Fibroblast of villous mesenchyme (primary cell): ENCODE data around the gene DIP2A. TPM values are rescaled to one million over a fixed set of nuclear protein-coding genes. Genes with fewer than 3 reads are reported as not detected.

ENCODE experiments used
- DNase-seq: peaks from one replicate; pipeline ENCODE4 v3.0.0-alpha.2; 2010; ENCODE audit warnings: low read depth
- H3K4me3 ChIP-seq: 2 replicates; pipeline ENCODE4 v1.5.1; 2011; ENCODE audit warnings: low read depth, mild to moderate bottlenecking, low read length
- total RNA-seq: library from RNA; depleted of rRNA; stranded (reverse); fragments of >200 nt; gene quantifications from 2 replicates; pipeline ENCODE4 v1.2.3, GENCODE V29; 2012
- TF ChIP-seq, protein P1 (sequence below): IDR thresholded peaks from 2 replicates; pipeline ENCODE4 v1.5.1; 2012; ENCODE audit warnings: low read depth, mild to moderate bottlenecking, low read length; ENCODE audit not compliant: insufficient read depth

The DIP2A gene
- total RNA-seq, 1 donor, result 32.0 TPM

DNA sequence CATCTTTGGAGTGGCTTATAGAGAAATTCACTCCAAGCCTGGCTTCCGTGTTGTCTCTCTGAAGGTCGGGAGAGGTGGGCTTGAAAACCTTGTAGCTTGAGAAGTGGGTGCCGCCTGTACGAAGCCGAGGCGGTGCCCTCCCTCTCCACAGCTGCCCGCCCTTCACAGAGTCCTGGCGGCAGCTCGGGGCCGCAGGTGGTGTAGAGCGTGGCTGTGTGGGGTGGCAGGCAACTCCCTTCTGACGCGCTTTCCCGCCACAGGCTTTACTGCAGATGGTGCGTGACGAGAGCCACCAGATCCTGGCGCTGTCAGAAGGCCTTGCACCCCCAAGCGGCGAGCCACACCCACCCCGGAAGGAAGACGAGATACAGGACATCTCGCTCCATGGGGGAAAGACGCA, 33.1 kb upstream of the DIP2A start:
- no peak overlapping the region for H3K4me3 ChIP-seq
- DNase-seq, result no peak
- TF ChIP-seq, protein P1, sequence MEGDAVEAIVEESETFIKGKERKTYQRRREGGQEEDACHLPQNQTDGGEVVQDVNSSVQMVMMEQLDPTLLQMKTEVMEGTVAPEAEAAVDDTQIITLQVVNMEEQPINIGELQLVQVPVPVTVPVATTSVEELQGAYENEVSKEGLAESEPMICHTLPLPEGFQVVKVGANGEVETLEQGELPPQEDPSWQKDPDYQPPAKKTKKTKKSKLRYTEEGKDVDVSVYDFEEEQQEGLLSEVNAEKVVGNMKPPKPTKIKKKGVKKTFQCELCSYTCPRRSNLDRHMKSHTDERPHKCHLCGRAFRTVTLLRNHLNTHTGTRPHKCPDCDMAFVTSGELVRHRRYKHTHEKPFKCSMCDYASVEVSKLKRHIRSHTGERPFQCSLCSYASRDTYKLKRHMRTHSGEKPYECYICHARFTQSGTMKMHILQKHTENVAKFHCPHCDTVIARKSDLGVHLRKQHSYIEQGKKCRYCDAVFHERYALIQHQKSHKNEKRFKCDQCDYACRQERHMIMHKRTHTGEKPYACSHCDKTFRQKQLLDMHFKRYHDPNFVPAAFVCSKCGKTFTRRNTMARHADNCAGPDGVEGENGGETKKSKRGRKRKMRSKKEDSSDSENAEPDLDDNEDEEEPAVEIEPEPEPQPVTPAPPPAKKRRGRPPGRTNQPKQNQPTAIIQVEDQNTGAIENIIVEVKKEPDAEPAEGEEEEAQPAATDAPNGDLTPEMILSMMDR, result no peak

DNA sequence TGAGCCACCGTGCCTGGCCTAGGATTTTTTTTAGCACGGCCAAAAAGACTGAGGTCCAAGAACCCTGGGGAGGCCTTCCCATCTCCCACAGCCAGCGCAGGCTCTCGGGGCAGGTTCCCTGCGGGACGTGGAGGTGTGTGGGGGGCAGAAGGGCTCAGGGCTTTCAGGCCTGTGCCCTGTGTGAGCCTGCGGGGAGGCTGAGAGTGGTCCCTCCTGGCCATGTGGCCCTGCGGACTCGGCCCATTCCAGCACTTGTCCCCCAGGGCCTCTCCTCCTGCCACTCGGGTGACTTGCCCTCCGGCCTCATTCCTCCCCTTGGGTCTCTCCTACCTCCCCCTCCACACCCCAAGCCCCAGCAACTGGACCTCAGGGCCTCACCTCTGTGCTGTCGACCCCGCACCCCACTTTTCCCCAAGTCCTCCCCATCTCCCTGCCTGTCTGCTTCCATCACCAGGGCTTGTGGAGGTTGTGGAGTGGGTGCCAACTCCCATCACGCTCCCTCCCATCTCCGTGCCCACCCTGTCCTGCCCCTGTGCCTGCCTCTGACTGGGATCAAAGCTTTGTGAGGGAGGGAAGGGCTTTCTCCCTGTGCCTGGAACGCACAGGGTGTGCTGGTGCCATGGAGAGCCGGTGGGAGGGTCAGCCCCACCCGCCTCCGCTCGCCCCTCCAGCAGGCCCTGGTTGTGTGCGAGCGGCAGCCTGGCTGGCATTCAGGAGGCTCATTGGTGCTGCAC, 32.2 kb upstream of the DIP2A start:
- no peak overlapping the region for H3K4me3 ChIP-seq
- TF ChIP-seq, protein P1, result no peak
- no peak for DNase-seq

DNA sequence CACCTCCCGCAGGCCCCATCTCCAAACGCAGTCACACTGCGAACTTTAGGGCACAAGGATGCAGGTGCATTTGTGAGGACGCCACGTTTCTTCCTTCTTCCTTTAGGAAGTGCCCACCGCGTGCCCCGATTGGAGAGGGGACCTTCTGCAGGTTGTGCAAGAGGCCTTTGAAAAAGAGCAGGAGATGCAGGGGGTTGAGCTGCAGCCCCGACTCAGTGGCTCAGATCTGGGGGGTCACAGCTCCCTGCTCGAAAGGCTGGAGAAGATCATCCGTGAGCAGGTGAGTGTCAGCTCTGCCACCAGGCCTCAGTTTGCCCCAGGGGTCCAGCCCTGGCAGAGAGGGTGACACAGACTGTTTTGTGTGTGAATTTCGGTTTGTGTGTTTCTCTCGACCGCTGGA, 31.2 kb upstream of the DIP2A start:
- no peak overlapping the region for H3K4me3 ChIP-seq
- DNase-seq, result no peak
- TF ChIP-seq, protein P1, result no peak

DNA sequence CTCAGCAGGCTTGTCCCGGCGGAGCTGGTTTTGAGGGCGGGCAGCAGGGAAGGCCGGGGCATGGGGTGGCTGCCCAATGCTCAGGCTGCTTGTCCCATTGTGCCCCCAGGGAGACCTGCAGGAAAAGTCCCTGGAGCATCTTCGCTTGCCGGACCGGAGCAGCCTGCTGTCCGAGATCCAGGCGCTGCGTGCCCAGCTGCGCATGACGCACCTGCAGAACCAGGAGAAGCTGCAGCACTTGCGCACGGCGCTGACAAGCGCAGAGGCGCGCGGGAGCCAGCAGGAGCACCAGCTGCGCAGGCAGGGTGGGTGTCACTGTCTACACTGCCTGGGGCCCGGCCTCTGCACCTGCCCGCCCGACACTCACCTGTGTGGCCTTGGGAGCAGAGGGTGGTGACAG, 30.4 kb upstream of the DIP2A start:
- TF ChIP-seq, protein P1, result no peak
- no peak for DNase-seq
- no peak overlapping the region for H3K4me3 ChIP-seq

DNA sequence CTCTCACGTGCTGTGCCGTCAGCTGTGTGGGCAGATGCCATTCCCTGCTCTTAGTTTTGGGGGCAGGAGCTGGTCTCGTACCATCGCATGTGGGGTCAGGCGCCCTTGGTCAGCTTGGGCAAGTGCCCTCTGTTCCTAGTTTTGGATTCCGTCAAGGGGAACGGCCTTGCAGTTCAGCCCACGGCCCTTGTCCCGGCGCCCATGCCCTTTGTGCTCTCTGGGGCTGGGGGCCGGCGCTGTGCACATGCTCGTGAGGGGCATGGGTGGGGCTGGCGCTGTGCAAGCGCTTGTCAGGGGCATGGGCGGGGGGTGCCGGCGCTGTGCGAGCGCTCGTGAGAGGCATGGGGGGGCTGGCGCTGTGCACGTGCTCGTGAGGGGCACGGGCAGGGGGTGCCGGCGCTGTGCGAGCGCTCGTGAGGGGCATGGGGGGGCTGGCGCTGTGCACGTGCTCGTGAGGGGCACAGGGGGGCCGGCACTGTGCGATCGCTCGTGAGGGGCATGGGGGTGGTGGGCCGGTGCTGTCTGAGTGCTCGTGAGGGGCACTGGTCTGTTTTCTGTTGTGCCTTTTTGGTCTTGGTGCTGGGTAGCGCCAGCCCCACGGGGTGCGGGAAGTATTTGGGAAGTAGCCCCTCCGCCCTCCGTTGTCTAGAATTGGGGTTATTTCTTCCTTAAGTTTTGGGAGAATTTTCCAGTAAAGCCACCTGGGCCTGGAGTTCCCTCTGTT, 29.5 kb upstream of the DIP2A start:
- DNase-seq, result no peak
- H3K4me3 ChIP-seq, result no peak overlapping the region

DNA sequence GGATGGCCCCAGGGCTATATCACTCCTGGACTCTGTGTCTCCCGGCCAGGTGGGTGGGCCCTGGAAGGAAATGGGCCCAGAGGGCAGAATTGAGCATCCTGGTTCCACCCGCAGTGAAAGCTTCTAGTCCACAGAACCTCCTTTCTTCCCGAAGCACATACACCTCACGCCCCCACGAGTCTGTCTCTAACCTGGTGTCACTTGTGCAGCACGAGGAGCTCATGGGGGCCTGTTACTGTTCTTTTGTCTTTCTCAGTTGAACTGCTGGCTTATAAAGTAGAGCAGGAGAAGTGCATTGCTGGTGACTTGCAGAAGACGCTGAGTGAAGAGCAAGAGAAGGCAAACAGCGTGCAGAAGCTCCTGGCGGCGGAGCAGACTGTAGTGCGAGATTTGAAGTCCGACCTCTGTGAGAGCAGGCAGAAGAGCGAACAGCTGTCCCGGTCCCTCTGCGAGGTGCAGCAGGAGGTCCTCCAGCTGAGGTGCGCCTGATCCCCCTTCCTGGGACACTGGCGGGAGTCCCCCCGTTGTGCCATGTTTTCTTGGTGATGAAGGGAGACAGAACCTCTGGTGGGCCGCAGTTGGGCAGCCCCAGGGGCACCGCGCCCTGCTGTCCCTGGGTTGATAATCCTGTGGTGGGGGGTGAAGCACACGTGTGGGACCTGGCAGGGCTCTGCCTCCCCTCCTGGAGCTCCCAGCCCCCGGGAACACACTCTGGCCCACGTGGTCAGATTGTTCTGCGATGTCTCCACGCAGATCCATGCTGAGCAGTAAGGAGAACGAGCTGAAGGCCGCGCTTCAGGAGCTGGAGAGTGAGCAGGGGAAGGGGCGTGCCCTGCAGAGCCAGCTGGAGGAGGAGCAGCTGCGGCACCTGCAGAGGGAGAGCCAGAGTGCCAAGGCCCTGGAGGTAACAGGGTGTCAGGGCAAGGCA, 28.7 kb upstream of the DIP2A start:
- TF ChIP-seq, protein P1, result no peak
- DNase-seq, result no peak
- no peak overlapping the region for H3K4me3 ChIP-seq

More for the DNA sequence above, 29.5 kb upstream of the DIP2A start:
- TF ChIP-seq, protein P1, result no peak
